H9 (cell line): ENCODE results near the gene RIC1. TPM values are rescaled to one million over a fixed set of nuclear protein-coding genes. Genes with fewer than 3 reads are reported as not detected.

Source experiments
- DNase-seq: peaks from one replicate; pipeline ENCODE4 v3.0.0-alpha.2; 2017
- H2AFZ ChIP-seq: one replicate; pipeline ENCODE4 v1.6.1; 2013; ENCODE audit warnings: mild to moderate bottlenecking, low read length, control low read depth, moderate library complexity
- H2AK5ac ChIP-seq: 2 replicates; pipeline ENCODE4 v1.6.1; 2013; ENCODE audit warnings: low read length, control low read depth, mixed read lengths; ENCODE audit not compliant: insufficient read length
- H2BK120ac ChIP-seq: one replicate; pipeline ENCODE4 v1.6.1; 2013; ENCODE audit warnings: low read depth, mild to moderate bottlenecking, low read length, control low read depth, inconsistent platforms; ENCODE audit not compliant: poor library complexity, severe bottlenecking
- H2BK12ac ChIP-seq: 2 replicates; pipeline ENCODE4 v1.6.1; 2013; ENCODE audit warnings: low read length, control low read depth, mixed read lengths, low read depth; ENCODE audit not compliant: insufficient read length
- H2BK15ac ChIP-seq: 2 replicates; pipeline ENCODE4 v1.6.1; 2013; ENCODE audit warnings: low read depth, low read length, control low read depth
- H2BK20ac ChIP-seq: one replicate; pipeline ENCODE4 v1.6.1; 2013; ENCODE audit warnings: low read depth, mild to moderate bottlenecking, low read length, control low read depth, inconsistent platforms; ENCODE audit not compliant: poor library complexity, severe bottlenecking
- H2BK5ac ChIP-seq: 2 replicates; pipeline ENCODE4 v1.6.1; 2013; ENCODE audit warnings: low read length, control low read depth, mixed read lengths; ENCODE audit not compliant: insufficient read length
- H3K14ac ChIP-seq: 2 replicates; pipeline ENCODE4 v1.6.1; 2013; ENCODE audit warnings: low read length, control low read depth; ENCODE audit not compliant: insufficient read depth
- H3K18ac ChIP-seq: 2 replicates; pipeline ENCODE4 v1.6.1; 2013; ENCODE audit warnings: low read depth, mild to moderate bottlenecking, mixed read lengths, low read length, control low read depth; ENCODE audit not compliant: insufficient read length
- H3K23ac ChIP-seq: 2 replicates; pipeline ENCODE4 v1.6.1; 2013; ENCODE audit warnings: low read length, control low read depth, mixed read lengths, low read depth; ENCODE audit not compliant: insufficient read length
- H3K23me2 ChIP-seq: 2 replicates; pipeline ENCODE4 v1.6.1; 2013; ENCODE audit warnings: low read depth, mild to moderate bottlenecking, mixed read lengths, low read length, control low read depth; ENCODE audit not compliant: insufficient read length, poor library complexity, severe bottlenecking
- H3K27ac ChIP-seq: 2 replicates; pipeline ENCODE4 v1.5.1; 2013; ENCODE audit warnings: low read length, control low read depth, mixed read lengths, low read depth; ENCODE audit not compliant: insufficient read length
- H3K27me3 ChIP-seq: 2 replicates; pipeline ENCODE4 v1.6.1; 2013; ENCODE audit warnings: low read length, control low read depth, inconsistent platforms; ENCODE audit not compliant: insufficient read depth
- H3K4ac ChIP-seq: 2 replicates; pipeline ENCODE4 v1.6.1; 2013; ENCODE audit warnings: low read depth, mild to moderate bottlenecking, control low read depth, inconsistent platforms, low read length, moderate library complexity
- H3K4me1 ChIP-seq: 2 replicates; pipeline ENCODE4 v1.6.1; 2013; ENCODE audit warnings: low read length, control low read depth, inconsistent platforms; ENCODE audit not compliant: insufficient read depth
- H3K4me2 ChIP-seq: 2 replicates; pipeline ENCODE4 v1.6.1; 2013; ENCODE audit warnings: low read length, control low read depth, mixed read lengths; ENCODE audit not compliant: insufficient read length, insufficient read depth
- H3K56ac ChIP-seq: 2 replicates; pipeline ENCODE4 v1.6.1; 2013; ENCODE audit warnings: low read depth, mild to moderate bottlenecking, mixed read lengths, low read length, control low read depth; ENCODE audit not compliant: insufficient read length
- H3K79me1 ChIP-seq: 2 replicates; pipeline ENCODE4 v1.6.1; 2013; ENCODE audit warnings: low read depth, mild to moderate bottlenecking, moderate library complexity, low read length, control low read depth, inconsistent platforms; ENCODE audit not compliant: insufficient read depth, poor library complexity, severe bottlenecking
- H3K79me2 ChIP-seq: 2 replicates; pipeline ENCODE4 v1.6.1; 2013; ENCODE audit warnings: low read length, control low read depth, inconsistent platforms; ENCODE audit not compliant: insufficient read depth
- H3K9ac ChIP-seq: 2 replicates; pipeline ENCODE4 v1.6.1; 2013; ENCODE audit warnings: low read length, control low read depth, mixed read lengths; ENCODE audit not compliant: insufficient read length; ENCODE audit errors: extremely low read depth
- H3K9me3 ChIP-seq: one replicate; pipeline ENCODE4 v1.6.1; 2013; ENCODE audit warnings: low read depth, low read length, inconsistent platforms; ENCODE audit not compliant: control insufficient read depth
- H3T11ph ChIP-seq: one replicate; pipeline ENCODE4 v1.6.1; 2013; ENCODE audit warnings: mild to moderate bottlenecking, low read length, control low read depth, inconsistent platforms
- H4K20me1 ChIP-seq: one replicate; pipeline ENCODE4 v1.6.1; 2013; ENCODE audit not compliant: control insufficient read depth, insufficient read length, insufficient read depth
- H4K5ac ChIP-seq: 2 replicates; pipeline ENCODE4 v1.6.1; 2013; ENCODE audit warnings: low read depth, mild to moderate bottlenecking, mixed read lengths, low read length, control low read depth; ENCODE audit not compliant: insufficient read length
- H4K8ac ChIP-seq: replicated peaks from 2 replicates; pipeline ENCODE4 v1.6.1; 2013; ENCODE audit warnings: low read length, control low read depth, mixed read lengths, low read depth; ENCODE audit not compliant: insufficient read length
- H4K91ac ChIP-seq: 2 replicates; pipeline ENCODE4 v1.6.1; 2013; ENCODE audit warnings: low read depth, mild to moderate bottlenecking, moderate library complexity, mixed read lengths, low read length, control low read depth; ENCODE audit not compliant: insufficient read length
- H3K27ac Mint-ChIP-seq, 3 experiments: 2 replicates in 2 of 3; 3 replicates in 1 of 3; pipeline ENCODE4 v1.8.0; 2020 to 2021; ENCODE audit warnings: mixed read lengths in 3 of 3, mild to moderate bottlenecking in 1 of 3, moderate library complexity in 1 of 3
- H3K27me3 Mint-ChIP-seq: 2 replicates; pipeline ENCODE4 v1.8.0; 2021; ENCODE audit warnings: low read depth, mild to moderate bottlenecking, moderate library complexity, mixed read lengths
- H3K36me3 Mint-ChIP-seq, 3 experiments: 2 replicates in 2 of 3; 3 replicates in 1 of 3; pipeline ENCODE4 v1.8.0; 2020 to 2021; ENCODE audit warnings: low read depth in 3 of 3, mixed read lengths in 3 of 3; ENCODE audit not compliant: insufficient read depth in 1 of 3
- H3K4me1 Mint-ChIP-seq, 2 experiments: 2 replicates each; pipeline ENCODE4 v1.8.0; 2020; ENCODE audit warnings: mixed read lengths in 2 of 2
- H3K4me3 Mint-ChIP-seq, 2 experiments: 2 replicates in 1 of 2; 3 replicates in 1 of 2; pipeline ENCODE4 v1.8.0; 2020 to 2021; ENCODE audit warnings: mild to moderate bottlenecking in 2 of 2, mixed read lengths in 2 of 2, moderate library complexity in 1 of 2
- H3K9me3 Mint-ChIP-seq, 2 experiments: 2 replicates in 1 of 2; 3 replicates in 1 of 2; pipeline ENCODE4 v1.8.0; 2020; ENCODE audit warnings: mild to moderate bottlenecking in 2 of 2, mixed read lengths in 2 of 2, moderate library complexity in 1 of 2
- WGBS: extraction: QIAGEN DNeasy Blood & Tissue Kit; methylation state at CpG from one replicate; pipeline ENCODE4 v1.1.7; 2013; ENCODE audit warnings: missing lambda C conversion rate, low lambda C conversion rate, mixed read lengths; ENCODE audit not compliant: insufficient read length; ENCODE audit errors: extremely low coverage; 5-methylcytosine and 5-hydroxymethylcytosine counted together
- total RNA-seq: library from RNA; stranded (reverse); gene quantifications from 2 replicates; pipeline ENCODE4 v1.2.1, GENCODE V29; 2021
- TF ChIP-seq, protein P1 (sequence below): fragments of 200-600 bp; sonication (generic); conservative IDR thresholded peaks from 3 replicates; pipeline ENCODE4 v1.8.0; 2021; ENCODE audit warnings: antibody characterized with exemption, mild to moderate bottlenecking

Gene RIC1
- total RNA-seq, 1 experiment from 2014 or later, result 13.7 TPM

DNA sequence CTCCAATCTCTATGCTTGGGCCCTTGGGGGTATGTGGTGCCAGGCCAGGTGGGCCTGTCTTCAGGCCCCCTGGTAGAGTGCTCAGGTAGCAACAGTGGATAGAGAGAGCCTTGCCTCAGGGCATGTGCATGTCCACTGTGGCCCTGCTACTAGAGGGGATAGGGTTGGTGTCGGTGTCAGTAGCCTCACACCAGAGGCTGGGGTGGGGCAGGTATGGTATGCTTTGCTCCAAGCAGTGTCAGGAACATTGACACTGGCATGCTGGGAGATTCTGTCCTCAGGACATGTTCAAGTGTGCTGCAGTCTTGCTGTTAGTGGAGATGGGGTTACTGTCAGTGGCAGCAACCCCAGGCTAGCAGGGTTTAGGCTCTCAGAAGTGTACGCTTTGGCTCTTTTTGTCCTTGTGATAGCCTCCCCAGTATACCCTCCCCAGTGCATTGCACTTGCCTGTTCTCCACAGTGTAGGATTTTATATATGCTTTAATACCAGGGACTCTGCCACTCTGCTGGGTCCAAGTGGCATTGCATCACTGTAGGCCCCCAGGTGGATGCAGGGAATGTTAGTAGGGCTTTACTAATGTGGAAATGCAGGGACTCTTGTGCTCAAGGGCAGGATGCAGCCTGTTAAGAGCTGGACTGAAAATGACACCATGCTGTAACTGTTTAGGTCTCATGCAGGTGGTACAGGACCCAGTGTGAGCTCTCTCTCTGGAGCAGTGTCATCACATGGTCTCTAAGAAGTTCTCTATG lies 21.6 kb downstream of the RIC1 start:
- H3K9me3 ChIP-seq, result no peaks in the 10 kb centered on the region
- no peak overlapping the region for H4K8ac ChIP-seq
- no peak overlapping the region for H3K23ac ChIP-seq
- no peak overlapping the region for H3K4me3 Mint-ChIP-seq
- no peaks in the 10 kb centered on the region for H4K20me1 ChIP-seq
- H3K27me3 Mint-ChIP-seq, result no peaks in the 10 kb centered on the region
- H2AK5ac ChIP-seq, result no peak overlapping the region
- H3K79me2 ChIP-seq, result peaks cover 21% of the 10 kb centered on the region; the same call in 1 of the 2 replicates
- TF ChIP-seq, protein P1, sequence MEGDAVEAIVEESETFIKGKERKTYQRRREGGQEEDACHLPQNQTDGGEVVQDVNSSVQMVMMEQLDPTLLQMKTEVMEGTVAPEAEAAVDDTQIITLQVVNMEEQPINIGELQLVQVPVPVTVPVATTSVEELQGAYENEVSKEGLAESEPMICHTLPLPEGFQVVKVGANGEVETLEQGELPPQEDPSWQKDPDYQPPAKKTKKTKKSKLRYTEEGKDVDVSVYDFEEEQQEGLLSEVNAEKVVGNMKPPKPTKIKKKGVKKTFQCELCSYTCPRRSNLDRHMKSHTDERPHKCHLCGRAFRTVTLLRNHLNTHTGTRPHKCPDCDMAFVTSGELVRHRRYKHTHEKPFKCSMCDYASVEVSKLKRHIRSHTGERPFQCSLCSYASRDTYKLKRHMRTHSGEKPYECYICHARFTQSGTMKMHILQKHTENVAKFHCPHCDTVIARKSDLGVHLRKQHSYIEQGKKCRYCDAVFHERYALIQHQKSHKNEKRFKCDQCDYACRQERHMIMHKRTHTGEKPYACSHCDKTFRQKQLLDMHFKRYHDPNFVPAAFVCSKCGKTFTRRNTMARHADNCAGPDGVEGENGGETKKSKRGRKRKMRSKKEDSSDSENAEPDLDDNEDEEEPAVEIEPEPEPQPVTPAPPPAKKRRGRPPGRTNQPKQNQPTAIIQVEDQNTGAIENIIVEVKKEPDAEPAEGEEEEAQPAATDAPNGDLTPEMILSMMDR, result no peak
- H3K79me1 ChIP-seq, result no peaks in the 10 kb centered on the region
- H3K27me3 ChIP-seq, result no peaks in the 10 kb centered on the region
- H2BK15ac ChIP-seq, result no peak overlapping the region
- no peak overlapping the region for H3K9ac ChIP-seq
- H3K4me1 ChIP-seq, result no peaks in the 10 kb centered on the region
- H3K56ac ChIP-seq, result no peak overlapping the region
- WGBS, result no CpG with 5 or more reads among the region's 2 CpGs
- no peak overlapping the region for H2BK12ac ChIP-seq
- no peaks in the 10 kb centered on the region for H3K23me2 ChIP-seq
- H3K9me3 Mint-ChIP-seq, result peaks cover 14 to 22% of the 10 kb centered on the region in 2 experiments
- no peak overlapping the region for H3K27ac ChIP-seq
- H4K5ac ChIP-seq, result no peak overlapping the region
- no peak overlapping the region for H3T11ph ChIP-seq
- no peak overlapping the region for H3K4ac ChIP-seq
- no peak overlapping the region for H2BK120ac ChIP-seq
- H4K91ac ChIP-seq, result no peak overlapping the region
- no peak overlapping the region for H3K14ac ChIP-seq
- no peak overlapping the region for H2AFZ ChIP-seq
- H3K27ac Mint-ChIP-seq, result peak overlapping the region in 1 of 3 experiments; percentile 22; a peak in 2 of 7 replicates
- H2BK5ac ChIP-seq, result no peak overlapping the region
- H3K4me1 Mint-ChIP-seq, result peaks cover under 1 to 3% of the 10 kb centered on the region in 2 experiments; a peak in 1 of 4 replicates
- peaks cover 16 to 19% (median 16%) of the 10 kb centered on the region in 3 experiments for H3K36me3 Mint-ChIP-seq
- H3K4me2 ChIP-seq, result no peak overlapping the region
- DNase-seq, result no peak
- no peak overlapping the region for H2BK20ac ChIP-seq
- H3K18ac ChIP-seq, result no peak overlapping the region
